ENCODE data around the gene MCC.

MCC gene

DNA sequence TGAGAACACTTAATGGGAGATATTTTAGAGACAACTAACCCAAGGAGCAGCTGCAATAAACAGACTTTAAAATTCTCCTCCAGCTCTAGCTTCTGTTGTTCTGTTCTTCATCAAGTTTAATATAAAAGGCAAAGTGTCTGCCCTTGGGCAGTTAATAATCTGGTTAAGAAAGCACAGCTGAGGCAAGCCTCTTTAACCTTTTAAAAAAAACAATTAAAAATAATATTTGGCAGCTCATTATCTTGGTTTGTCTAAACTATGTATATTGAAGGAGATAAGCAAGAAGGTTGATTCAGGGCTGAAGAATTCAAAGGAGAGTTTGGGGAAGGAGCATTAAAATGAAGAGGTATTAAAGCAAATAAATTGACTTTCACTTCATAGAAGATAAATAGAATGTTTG lies 128.8 kb downstream of the MCC start:
- DNase-seq: no peak

DNA sequence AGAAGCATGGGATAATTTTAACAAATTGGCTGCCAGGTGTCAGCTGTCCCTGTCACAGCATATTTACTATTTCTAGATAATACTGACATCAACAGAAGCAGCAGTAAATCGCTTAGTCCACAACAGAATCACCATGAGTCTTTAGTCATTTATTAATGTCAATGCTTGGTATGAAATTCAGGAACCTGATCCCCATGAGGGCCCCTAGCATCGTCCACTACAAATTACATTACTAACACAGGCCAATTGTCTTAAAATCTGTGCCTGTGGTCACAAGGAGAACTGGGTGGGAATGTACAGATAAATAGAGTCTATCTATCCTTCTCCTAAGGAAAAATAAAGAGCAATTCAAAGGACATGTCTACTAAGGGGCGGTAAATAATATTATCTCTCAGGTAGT lies 129.6 kb downstream of the MCC start:
- no peak for DNase-seq

GRCh38 chr5:113357696-113358476 lies 130.4 kb downstream of the MCC start:
- DNase-seq: peak; percentile 28 to 47

- no peak for DNase-seq
These were observed 131.8 kb downstream of the MCC start for GRCh38 chr5:113356487-113356886.

DNA sequence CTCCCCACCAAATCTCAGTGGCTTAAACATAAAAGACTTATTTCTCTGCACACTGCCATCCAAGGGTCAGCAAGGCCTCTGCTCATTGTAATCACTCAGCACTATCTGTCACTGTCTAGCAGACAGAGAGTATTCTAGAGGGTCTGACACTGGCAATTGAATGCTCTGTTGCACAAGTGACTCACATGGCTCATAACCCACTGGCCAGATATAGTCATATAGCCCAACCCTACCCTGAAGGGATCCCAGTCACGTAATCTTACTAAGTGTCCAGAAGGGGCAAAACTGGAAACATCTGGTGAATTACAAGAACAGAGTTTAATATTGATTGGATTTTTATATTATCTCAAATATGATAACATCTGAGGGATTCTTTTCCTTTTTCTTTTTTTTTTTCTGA lies 134.2 kb downstream of the MCC start:
- DNase-seq: no peak

DNA sequence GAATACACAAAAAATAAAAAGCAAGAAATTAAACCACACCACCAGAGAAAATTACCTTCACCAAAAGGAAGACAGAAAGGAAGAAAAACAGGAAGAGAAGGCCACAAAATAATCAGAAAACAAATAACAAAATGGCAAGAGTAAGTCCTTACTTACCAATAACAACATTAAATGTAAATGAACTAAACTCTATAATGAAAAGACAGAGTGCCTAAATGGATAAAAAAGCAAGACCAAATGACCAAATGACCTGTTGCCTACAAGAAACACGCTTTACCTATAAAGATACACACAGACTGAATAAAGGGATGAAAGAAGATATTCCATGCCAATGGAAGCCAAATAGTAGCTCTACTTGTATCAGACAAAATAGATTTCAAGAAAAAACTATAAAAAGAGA lies 140.7 kb downstream of the MCC start:
- no peak for DNase-seq

DNA sequence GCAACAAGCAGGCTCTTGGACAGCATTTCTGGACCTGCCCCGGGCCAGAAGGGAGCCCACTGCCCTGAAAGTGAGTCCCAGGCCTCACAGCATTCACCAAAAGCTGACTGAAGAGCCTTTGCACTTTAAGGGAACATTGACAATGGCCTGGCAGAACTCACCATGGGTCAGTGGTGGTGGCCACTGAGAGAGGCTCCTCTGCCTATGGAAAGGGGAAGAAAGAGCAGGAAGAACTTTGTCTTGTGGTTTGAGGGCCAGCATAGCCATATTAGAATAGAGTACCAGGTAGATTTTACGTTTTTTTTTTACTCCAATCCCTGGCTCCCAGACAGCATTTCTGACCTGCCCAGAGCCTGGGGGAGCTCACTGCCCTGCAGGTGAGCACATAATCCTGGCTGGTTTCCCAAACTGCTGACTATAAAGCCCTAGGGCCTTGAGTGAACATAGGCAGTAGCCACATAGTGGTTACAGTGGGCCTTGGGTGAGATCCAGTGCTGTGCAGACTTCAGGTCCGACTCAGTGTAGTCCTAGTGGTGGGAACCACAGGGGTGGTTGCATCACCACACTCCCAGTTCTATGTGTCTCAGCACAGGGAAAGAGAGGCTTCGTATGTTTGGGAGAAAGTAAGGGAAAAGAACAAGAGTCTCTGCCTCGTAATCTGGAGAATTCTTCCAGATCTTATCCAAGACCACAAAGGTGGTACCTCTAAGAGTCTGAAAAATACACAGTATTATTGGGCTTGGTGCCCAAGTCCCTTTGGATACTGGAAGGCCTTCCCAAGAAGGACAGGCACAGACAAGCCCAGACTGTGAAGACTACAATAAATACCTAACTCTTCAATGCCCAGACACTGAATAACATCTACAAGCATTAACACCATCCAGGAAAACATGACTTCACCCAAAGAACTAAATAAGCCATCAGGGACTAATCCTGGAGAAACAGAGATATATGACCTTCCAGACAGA lies 143.0 kb downstream of the MCC start:
- DNase-seq: no peak

DNA sequence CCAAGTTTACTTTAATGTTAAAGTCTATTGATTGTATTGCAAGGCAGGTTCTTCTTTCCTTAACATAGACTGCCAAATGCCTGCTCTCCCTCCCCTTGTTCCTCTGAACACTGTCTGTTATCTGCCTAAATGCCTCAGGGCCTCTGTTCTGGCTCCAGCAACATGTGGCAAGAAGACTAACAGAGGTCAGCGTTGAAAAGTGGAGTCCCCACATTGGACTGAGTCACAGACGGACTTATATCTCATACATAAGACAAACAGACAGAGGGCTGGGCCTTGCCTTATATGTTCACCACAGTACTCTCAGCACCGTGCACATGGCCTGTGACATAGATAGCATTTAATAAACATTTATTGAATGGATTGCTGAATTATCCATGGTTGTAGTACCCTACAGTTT lies 144.9 kb downstream of the MCC start:
- no peak for DNase-seq

DNA sequence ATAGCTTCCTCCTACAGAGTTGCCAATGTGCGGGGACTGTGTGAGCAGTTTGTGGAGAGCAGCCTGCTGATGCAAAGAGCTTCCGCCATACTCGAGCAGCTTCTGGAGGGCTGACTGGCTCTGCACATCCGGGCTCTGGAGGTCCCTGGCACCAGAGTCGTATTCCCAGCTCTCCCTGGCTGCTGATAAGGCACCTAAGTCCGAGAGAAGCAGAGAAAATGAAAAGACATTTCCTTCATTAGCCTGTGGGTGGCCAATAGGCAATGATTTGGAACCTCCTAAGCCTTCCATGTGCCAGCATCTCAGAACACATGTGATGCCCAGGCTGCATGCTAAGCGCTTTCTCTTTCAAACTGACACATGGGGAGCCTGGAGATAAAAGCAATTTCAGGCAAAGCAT lies 147.7 kb downstream of the MCC start:
- no peak for DNase-seq

DNA sequence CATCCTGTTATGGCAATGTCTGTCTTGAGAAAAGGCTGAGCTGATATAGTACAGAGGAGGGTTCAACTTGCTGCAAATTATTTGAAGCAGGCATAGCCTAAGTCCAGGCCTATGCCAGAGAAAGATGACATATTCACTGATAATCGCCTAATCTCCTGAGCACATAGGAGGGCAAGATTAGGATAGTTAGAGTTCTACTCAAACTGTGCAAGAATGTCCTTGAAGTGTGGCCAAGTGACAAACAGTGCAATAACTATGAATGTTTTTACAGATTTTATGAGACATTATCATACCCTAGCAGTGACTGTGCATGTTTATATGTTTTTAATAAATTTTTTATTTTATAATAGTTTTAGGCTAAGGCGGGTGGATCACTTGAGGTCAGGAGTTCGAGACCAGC lies 149.6 kb downstream of the MCC start:
- no peak for DNase-seq

GRCh38 chr5:113337515-113338415 lies 150.5 kb downstream of the MCC start:
- DNase-seq: no peak

- peak; percentile 27 to 37 for DNase-seq
These were observed 151.3 kb downstream of the MCC start for GRCh38 chr5:113336975-113337374.

- DNase-seq: no peak
These were observed 154.8 kb downstream of the MCC start for GRCh38 chr5:113333411-113333810.

DNA sequence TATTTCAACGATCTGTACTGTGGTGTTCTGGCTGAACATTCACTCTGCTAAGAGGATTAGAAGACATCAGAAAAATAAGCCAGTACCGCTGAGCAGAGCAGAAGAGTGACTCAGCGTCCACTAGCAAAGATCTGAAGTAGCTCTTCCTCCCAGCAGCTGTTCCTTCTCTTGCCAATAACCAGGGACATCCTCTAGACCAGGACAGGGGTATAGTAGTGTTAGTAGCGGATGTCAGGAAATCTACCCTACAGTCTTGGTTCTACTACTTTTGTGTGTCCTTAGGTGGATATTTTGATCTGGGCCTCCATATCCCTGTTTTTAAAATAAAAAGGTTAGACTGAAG lies 157.1 kb downstream of the MCC start:
- DNase-seq: no peak

DNA sequence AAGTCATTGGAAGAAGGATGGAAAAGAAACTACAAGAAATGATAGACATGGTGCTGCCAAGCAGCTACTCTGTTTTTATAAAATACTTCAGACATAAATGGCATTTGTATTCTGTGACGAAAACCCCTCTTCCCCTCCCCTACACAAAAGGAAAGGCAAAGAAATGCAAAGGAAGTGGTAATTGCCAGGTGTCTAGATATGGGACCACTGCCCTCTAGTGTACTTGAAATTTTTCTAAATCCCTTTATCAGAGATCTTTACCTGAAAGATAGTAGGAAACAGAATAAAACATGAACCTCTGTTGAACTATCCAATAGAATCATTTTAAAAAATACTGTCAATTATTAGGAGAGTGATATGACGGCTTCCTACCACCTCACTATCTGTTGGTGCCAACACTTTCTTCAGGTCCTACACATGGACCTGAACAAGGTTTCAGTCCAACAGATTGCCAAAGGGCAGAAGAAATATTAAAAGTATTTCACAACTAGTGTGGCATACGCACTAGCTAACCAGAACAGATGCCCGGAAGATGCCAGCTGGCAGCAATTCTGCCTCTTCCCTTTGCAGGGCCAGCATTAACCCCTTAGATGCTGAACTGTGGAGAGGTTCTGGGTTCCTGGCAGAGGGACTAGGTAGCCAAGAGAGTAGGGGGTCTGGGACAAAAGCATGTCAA lies 157.6 kb downstream of the MCC start:
- DNase-seq: no peak

- DNase-seq: no peak
These were observed 158.3 kb downstream of the MCC start for GRCh38 chr5:113329981-113330380.

GRCh38 chr5:113325054-113325453 lies 163.2 kb downstream of the MCC start:
- DNase-seq: no peak

GRCh38 chr5:113321276-113321675 lies 167.0 kb downstream of the MCC start:
- no peak for DNase-seq

DNA sequence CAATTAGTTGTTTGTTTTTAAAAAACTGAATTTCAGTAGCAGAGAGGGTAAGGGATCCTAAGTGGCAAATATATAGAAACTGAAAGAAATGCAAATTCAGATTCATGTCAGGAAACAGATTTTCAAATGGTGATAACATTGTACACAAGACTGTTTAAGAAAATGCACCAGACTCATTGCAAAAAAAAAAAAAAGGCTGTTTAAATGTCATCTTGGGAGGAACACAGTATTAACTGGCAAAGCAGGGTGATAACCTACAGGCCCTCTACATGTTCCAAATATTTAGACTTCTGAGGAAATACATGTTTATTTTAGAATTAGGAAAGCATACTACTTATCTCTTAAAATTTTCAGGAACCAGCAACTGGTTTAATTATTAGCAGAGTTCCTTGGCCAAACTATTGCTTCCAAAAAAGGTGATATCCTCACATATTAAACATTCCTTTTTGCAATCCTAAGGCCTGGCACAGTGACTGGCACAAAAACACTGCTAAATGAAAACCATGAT lies 167.9 kb downstream of the MCC start:
- DNase-seq: no peak

GRCh38 chr5:113319256-113320053 lies 168.8 kb downstream of the MCC start:
- DNase-seq: no peak

DNA sequence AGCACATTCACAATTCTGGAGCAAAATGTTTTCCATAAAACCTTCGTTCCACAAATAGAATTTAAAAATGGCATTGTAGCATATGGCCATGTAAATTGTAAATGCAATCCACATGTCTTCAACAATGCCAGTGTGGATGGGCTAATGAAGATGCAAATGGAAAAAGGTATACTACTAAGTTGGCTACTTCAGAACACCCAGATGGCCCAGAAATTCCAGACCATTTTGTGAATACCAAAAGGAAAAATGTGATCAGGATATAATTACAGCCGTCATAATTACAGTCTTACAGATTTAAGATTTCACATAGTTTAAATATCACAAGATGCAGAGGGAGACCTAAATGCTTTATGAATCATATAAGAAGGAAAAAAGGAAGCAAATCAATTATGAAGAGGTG lies 170.6 kb downstream of the MCC start:
- no peak for DNase-seq

Data from inflammatory macrophage (primary cell).